NK-92 (cell line): ENCODE results near the gene DYNLL1.
"Not testable (repeated sequence)": the region's sequence is repeated elsewhere in the genome, so short reads cannot be mapped to it uniquely, and the experiment has no call there.

Experiments used
- DNase-seq: peaks from one replicate; lab custom pipeline; 2025; ENCODE audit not compliant: unreplicated experiment; lab: John Stamatoyannopoulos, UW

The DYNLL1 gene

DNA sequence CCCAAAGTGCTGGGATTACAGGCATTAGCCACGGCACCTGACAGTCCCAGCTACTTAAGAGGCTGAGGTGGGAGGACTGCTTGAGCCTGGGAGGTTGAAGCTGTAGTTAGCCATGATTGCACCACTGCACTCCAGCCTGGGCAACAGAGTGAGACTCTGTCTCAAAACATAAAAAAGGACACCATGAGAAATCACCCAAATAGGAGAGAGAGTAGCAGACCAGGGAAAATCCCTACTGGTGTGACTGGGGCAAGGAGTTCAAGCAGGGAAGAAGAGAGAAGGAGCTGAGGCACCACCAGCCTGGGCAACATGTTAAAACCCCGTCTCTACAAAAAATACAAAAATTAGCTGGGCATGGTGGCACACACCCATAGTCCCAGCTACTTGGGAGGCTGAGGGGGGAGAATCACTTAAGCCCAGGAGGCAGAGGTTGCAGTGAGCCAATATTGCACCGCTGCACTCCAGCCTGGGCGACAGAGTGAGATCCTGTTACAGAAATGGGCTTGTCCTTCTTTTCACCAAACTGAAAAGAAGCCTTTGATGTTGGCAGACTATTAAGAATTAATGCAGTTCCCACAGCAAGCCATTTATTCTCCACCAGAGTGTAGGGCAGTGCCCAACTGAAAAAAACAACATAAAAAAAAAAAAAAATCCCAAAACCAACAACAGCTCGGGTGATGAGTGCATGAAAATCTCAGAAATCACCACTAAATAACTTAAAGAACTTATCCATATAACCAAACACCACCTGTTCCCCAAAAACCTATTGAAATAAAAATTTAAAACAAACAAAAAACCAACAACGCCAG, 21.9 kb upstream of the DYNLL1 start:
- no peak for DNase-seq

DNA sequence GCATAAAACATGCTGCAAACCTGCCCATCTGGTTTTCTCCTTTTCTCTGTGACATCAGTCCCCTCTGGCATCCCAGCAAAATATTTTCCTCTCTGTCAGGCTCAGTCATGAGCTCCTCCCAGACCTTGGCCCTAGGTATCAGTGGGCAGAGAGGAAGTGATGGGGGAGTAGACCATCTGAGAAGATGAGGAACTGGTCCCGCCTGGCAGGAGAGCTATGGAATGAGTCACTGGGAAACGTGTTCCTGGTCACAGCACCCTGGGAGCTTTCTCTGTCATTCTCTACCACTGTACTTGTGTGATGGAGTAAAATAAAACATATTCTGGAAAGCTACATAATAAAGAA, 21.3 kb upstream of the DYNLL1 start:
- DNase-seq, result no peak

DNA sequence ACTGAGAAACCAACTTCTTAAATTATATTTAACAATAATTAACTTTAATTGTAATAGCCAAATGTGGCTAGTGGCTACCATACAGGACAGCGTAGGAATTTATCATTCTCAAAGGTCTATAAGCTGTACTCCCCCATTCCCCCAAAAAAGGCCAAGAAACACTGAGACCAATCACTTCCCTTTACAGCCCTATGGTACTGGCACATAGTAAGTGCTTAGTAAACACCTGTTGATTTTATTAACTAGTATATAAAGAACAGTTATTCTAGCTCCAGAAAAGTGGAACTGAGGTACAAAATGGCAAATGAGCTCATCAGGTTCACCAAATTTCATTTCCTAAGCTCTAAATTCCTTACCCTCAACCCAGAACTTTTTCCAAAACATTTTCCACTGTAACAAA, 20.3 kb upstream of the DYNLL1 start:
- no peak for DNase-seq

DNA sequence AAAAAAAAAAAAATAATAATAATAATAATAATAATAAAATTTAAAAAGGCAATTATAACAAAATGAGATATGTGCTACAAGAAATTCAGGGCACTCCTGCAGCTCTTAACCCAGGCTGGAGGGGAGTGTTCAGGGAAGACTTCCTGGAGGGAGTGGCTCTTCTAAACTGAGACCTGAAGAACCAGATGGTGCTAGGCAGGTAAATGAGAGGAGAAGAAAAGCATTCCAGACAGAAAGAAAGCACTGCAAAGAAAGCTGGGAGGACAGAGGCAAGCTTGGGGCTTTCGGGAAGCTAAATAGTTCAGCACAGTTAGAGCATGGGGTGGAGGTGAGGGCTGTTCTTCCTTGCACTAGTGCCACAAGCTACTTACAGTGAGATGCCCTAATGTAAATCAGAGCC, 16.5 kb upstream of the DYNLL1 start:
- no peak for DNase-seq

DNA sequence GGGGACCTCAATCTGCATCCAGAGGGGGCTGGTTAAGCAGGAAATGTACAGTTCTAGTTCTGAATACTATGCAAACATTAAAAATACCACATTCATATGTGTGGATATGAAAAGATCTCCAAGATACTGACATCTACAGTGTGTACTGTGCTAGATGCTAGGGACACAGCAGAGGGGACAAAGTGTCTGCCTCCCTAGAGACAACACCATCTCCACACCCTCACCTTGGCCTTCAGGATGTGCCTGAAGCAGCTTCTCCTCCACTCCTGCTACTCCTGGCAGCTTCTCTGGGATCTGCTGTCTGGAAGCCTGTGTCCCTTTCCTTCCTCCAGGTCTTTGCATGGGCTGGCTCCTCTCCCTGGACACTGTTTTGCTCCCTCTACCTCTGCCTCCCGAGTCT, 15.7 kb upstream of the DYNLL1 start:
- DNase-seq, result no peak

DNA sequence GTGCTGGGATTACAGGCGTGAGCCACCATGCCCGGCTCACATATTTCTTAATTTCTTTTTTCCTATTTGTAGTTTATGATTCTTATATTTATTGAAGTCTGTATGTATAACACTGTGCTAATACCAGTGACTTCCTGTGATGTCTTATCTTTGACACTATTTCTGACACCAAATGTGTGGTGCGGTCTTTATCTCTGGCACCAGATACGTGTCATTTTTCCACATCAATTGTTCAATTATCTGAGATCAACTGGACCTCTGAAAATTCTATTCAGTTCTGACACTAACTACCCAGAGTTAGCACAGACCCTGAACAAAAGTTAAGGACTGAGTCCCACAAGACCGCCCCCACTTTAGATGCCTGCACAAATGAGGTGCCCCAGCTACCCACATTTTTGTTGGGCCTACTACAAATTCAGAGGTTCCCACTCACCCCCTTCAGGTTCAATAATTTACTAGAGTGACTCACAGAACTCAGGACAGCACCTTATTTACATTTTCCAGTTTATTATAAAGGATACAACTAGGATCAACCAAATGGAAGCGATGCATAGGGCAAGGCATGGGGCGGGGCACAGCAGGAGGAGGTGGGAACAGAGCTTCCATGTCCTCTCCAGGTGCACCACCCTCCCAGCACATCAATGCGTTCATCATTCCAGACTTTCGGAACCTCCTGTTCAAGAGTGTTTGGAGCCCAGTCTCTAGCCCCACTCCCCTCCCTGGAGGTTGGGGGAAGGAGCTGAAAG, 14.7 kb upstream of the DYNLL1 start:
- no peak for DNase-seq

DNA sequence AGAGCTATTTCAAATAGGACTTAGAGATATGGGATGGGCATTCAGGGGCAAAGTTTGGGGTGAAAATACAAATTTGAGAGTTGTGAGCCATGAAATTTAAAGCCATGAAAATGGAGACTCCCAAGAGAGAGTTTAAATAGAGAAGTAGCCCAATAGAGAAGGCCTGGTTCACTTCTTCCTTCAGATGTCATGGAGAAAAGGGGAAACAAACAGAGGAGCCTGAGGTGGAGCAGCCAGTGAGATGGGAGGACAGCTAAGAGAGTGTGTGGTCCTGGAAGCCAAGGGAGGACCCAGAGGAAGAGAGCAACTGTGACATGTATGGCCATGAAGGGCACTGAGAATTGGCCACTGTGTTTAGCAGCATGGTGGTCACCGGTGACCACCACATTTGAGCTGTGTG, 12.3 kb upstream of the DYNLL1 start:
- DNase-seq, result no peak

DNA sequence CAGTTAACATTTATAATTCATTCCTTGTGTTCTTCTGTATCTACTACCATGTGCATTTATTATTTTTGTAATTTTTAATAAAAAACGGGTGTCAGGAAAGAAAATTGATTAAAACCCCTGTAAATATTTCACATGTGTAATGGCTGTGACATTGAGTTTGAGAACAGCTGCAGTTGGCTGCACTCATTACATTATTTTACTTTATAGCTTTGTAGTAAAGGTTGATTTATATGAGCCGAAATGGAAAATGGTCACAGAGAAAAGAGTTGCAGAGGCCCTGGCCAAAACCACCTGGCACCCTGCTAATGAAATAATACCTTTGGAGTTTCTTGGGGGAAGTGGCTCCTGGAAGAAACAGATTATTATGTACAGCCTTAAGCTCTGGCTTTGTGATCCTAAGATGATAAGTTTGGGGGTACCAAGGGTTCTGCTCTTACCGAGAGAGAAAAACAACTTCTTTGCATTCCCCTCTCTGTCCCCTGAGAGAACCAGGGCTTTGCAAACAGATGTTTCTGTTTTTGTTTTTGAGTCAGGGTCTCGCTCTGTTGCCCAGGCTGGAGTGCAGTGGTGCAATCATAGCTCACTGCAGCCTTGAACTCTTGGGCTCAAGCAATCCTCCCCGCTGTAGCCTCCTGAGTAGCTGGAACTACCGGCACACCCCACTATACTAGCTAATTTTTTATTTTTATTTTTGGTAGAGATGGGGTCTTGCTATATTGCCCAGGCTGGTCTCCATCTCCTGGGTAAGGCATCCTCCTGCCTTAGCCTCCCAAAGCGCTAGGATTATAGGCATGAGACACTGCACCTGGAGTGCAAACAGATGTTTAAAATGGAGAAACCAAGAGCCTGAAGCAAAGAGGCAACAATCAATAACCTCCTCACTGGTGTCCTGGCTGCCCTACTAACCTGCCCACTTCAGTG, 9.7 kb upstream of the DYNLL1 start:
- no peak for DNase-seq

DNA sequence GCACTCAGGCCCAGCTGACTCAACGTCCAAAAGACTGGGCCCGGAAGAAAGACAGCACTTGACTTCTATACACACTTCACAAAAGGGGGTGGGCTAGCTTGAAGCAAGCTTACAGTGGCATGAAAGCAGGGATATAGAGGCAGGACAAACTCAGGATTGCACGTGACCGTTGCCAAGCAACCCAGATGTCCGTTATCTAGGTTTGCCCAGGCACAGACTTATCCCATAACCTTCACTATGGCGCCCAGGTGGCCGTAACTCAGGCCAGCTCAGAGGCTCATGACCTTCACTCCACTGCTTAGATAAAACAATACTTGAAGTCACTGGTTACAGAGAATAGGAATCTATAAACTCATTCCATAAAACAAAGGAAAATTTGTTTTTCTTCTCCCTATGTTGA, 8.4 kb upstream of the DYNLL1 start:
- DNase-seq, result not testable (repeated sequence)

DNA sequence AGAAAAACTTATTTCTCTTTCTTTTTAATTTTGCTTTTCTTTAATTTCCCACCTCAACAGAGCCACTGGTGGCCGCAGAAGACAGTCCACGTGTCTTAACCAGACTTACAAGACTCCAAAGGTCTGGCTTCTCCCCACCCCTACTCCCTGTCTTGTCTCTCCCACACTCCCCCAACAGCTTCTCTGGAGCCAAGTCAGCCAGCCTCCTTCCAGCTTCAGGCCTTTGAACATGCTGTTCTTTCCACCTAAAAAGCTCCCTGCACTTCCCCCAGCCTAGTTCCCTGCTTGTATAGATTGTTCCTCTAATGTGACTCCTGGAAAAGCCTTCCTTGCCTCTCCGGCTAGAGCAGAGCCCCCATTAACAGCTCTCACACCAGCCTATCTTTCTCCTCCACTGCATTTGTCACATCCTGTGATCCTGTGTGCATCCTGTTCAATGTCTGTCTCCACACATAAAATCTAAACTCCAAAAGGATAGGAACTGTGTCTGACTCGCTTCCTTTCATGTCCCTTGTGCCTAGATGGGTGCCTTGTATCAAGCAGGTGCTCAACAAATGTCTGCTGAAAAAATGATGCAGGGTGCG, 7.8 kb upstream of the DYNLL1 start:
- DNase-seq, result no peak

DNA sequence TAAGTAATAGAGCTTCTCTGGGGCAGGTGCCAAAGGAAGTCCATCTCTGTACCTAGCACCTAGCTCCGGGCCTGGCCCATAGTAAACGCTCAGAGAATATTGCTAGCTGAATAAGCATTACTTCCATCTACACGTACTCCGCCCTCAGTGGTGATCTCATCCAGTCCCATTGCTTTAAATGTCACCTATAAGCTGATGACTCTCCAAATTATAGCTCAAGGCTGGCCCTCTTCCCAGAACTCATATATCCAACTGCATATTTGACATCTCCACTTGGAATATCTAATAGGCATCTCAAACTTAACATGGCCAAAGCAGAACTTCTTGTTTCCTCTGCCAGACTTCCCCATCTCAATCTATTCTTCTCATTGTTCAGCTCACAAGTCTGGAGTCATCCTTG, 6.9 kb upstream of the DYNLL1 start:
- no peak for DNase-seq

DNA sequence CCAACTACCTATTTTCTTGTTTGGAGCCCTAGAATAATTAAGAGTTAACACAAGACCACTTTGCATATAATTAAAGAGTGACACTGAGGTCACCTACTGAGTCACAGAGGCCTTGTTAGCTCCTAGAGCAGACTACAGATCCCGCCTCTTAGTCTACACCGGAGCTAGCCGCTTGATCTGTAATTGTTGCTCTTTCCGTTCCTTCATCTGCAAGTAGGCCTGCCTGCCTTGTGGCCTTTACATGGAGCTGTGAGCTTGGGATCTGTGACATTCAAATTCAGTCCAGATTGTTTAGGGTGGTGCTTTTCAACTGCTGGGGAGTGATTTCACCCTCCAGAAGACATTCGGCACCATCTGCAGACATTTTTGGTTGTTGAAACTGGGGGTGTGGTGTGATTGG, 5.6 kb upstream of the DYNLL1 start:
- DNase-seq, result no peak

DNA sequence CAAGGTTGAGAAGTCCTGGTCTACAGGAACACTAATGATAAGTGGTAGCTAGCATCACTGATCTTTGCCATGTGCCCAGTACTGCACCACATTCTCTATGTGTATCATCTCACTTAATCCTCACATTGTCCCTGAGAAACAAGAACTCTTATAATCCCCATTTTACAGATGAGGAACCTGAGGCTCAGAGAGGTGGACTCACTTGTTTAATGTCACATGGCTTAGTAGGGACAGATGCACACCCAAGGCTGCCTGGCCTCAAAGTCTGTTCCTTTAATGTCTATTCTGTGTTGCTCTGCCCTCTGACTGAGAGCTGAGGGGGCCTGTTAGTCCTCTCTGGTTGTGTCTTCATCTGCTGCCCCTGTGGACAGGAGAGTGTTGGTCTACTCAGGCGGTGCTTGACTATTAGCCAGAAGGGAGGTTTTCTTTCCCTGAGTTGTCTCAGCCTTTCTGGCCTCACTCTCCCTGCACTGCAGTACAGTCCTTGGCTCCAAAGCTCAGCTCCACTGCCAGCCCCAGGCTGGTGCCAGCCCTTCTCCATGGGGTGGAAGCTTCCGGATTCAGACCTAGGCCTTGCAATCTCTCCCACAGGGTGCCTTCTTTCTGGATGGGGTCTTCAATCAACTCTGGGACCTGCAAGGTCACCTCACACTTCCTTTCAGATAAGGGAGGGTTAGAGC, 4.9 kb upstream of the DYNLL1 start:
- no peak for DNase-seq

DNA sequence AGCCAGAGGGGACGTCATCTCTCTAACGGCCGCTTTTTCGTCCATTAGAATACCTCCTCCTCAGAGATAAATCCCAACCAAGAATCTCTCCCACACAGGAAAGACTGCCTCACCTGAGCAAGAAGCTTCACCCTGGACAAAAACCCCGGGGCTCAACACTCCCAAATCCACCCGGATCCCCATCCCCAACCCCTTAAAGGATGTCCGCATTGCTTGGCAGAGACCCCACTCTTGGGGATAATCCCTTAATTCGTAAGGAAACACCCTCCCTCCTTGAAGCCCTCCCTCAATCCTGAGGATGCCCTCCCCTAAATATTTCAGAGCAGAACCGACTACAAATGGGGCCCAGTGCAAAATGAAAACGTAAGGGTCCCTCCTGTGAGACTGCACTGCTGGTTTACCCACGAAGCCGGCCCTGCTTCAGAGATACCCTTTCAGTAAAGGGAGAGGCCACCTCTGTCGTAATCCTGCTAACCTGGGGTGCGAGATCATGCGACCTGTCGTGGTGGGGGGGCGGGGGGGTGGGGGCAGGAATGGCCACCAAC, 655 bp upstream of the DYNLL1 start:
- DNase-seq, result no peak

DNA sequence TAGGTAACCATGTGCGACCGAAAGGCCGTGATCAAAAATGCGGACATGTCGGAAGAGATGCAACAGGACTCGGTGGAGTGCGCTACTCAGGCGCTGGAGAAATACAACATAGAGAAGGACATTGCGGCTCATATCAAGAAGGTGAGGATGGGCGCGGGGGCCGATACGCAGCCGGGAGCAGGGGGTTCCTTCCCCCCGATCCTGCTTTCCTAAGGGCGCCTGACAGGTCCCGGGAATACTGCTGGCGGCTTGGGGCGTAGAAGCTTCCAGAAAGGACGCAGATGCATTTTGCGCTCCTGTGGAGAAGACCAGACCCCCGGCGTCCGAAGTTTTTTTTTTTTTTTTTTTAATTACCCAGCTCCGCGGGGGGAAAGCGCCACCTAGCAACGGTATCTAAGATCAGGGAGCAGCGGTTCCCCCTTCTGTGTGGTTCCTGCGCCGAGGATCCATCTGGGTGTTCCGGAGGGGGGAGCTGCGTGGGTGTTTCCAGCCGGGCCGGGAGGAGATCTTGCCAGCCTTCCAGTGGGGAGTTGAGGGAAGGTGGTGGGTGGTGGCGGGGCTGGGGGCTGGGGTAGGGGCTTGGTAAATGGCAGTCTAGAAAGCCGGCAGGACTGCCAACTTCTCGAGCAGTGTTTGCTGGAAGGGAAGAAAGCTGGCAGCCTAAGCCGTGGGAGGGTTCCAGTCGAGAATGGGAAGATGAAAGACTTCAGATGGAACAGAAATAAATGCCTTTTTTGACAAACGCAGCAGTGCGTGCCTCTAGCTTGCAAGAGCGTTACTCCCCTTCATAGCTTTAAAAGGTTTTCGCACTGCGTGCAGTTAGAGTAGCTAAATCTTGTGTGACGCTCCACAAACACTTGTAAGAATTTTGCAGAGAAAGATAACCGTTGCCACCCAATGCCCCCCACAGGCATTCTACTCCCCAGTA, 764 bp downstream of the DYNLL1 start:
- no peak for DNase-seq

DNA sequence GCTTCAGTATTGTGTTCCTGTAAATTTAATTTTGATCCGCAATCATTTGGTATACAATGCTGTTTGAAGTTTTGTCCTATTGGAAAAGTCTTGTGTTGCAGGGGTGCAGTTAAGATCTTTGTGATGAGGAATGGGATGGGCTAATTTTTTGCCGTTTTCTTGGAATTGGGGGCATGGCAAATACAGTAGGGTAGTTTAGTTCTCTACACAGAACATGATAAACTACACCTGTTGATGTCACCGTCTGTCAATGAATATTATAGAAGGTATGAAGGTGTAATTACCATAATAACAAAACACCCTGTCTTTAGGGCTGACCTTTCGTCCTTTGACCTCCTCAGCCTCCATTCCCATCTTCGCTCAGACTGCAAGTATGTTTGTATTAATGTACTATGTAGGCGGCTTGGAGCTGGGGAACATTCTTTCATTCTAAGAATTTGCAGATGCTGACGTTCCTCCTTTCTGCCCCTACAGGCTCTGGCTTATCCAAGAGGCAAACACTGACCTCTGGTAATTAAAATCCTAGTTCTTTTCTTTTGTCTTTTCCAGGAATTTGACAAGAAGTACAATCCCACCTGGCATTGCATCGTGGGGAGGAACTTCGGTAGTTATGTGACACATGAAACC, 1.7 kb downstream of the DYNLL1 start:
- DNase-seq, result no peak

DNA sequence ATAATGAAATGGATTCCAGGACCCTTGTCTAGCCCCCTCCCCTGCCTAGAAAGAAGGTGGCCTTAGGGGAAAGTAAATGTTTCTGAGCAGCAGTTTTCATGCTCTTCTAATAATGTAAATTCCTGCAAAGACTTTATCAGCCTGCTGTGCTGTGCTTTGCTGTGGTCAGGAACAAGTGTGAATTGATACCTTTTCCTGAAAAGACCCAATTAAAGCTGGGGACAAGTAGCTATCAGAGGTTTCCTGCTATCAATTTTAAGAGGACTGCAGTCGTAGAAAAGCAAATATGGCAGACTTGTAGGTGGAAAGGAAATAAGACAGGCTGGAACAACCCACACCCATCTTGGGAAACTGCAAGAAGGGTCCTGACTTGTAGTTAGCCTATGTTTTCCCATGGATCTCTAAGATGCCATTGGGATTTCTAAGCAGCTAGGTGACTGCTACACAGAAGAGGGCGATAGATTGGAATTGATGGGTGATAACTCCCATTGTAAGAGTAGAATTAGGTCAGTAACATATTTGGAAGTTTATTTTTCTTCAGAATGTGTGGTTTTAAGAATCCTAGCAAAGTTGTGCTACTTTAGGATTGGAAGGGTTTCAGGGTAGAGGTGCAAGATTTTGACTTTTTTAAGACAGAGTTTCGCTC, 3.1 kb downstream of the DYNLL1 start:
- DNase-seq, result no peak

DNA sequence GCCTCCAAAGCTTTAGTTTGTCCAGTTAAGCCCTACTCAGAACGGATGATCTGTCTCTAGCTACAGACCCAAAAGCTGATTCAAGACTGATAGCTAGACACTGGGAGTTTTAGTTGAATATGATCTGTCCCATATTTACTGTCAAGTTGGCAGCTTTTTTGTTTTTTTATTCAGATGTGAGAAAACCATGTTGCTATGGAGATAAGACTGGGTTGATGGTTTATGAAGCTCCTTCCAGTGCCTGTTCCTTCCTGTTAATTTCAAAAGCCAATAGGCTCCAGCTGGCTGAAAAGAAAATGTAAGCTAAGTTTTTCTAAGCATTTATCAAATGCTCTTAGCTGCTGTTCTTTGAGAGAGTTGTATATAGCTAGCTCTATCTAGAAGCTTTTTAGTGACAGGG, 4.7 kb downstream of the DYNLL1 start:
- DNase-seq, result no peak
